ENCODE data around the gene ADH4.

- TF ChIP-seq HMGXB4 (CRISPR knock-in tag; IDR thresholded peaks at IDR 0.05) (no peak), LCOR (CRISPR knock-in tag; IDR thresholded peaks at IDR 0.05) (no peak), CTCF (IDR thresholded peaks at IDR 0.05 in 2 of 3, conservative IDR thresholded peaks at IDR 0.05 in 1 of 3; ENCODE audit: insufficient read depth in 2 of 3, low read depth in 1 of 3, low read length in 3 of 3) (no peak), KDM4B (IDR thresholded peaks at IDR 0.05; ENCODE audit: borderline replicate concordance in 2 of 2, low read depth in 1 of 2) (no peak), FOXA3 (CRISPR knock-in tag; conservative IDR thresholded peaks at IDR 0.05 in 1 of 2, IDR thresholded peaks at IDR 0.05 in 1 of 2) (no peak), KDM5B (IDR thresholded peaks at IDR 0.05; ENCODE audit: insufficient replicate concordance, low read depth, low read length) (no peak), MXI1 (IDR thresholded peaks at IDR 0.05; ENCODE audit: low read depth, low read length) (no peak), FOXP1 (CRISPR knock-in tag; IDR thresholded peaks at IDR 0.05) (no peak), SRF (CRISPR knock-in tag; IDR thresholded peaks at IDR 0.05) (no peak), SP2 (IDR thresholded peaks at IDR 0.05; ENCODE audit: extremely low read depth, low read depth, low read length, poor library complexity, severe bottlenecking) (no peak), KDM2B (CRISPR knock-in tag; IDR thresholded peaks at IDR 0.05) (no peak), SMC3 (conservative IDR thresholded peaks at IDR 0.05; ENCODE audit: insufficient read depth, low read depth, low read length) (no peak), EZH2 (IDR thresholded peaks at IDR 0.05; ENCODE audit: borderline replicate concordance, low read depth, low read length) (no peak)
Measured at GRCh38 chr4:99156992-99157391, 12.9 kb upstream of the ADH4 start.

Measured in K562 (cell line).